ENCODE data around the gene PACS1. TPM values are rescaled to one million over a fixed set of nuclear protein-coding genes. Genes with fewer than 3 reads are reported as not detected.

PACS1 gene
- total RNA-seq, 2 experiments from 2014 or later = 179 to 183 TPM

- Mint-ChIP-seq H3K9me3 (no peaks in the 10 kb centered on the region), H3K36me3 (ENCODE audit: low read depth) (peaks cover 35% of the 10 kb centered on the region), H3K4me1 (ENCODE audit: low read depth) (peaks cover 49% of the 10 kb centered on the region), H3K4me3 (no peak overlapping the region), H3K27ac (peak overlapping the region; percentile 19), H3K27me3 (no peaks in the 10 kb centered on the region)
- ATAC-seq (ENCODE audit: poor library complexity) (no peak), DNase-seq (no peak)
- ChIA-PET POLR2A (interaction anchor here (1.1 to 1.6 kb wide), 2 partner anchors 36 to 316 kb away, joined by 3 read pairs; partner anchors contain the start of gene PELI3), CTCF (no interaction called here)
- TF ChIP-seq CTCF (IDR thresholded peaks at IDR 0.05) = no peak
- H3K36me3 ChIP-seq (ENCODE audit: insufficient read depth, low read length) = peaks cover 5% of the 10 kb centered on the region
- no peak overlapping the region for H3K27ac ChIP-seq (ENCODE audit: low read depth in 1 of 2, low read length in 2 of 2)
- H3K4me3 ChIP-seq (ENCODE audit: low read length) = no peak overlapping the region
- no peaks in the 10 kb centered on the region for H3K4me1 ChIP-seq (ENCODE audit: insufficient read depth, low read length)
- H3K27me3 ChIP-seq (ENCODE audit: control insufficient read depth in 1 of 2, insufficient read depth in 2 of 2, low read length in 2 of 2) = no peaks in the 10 kb centered on the region
- intact Hi-C loops (cut with DNase I, micrococcal nuclease) = no loop called here
- H3K9me3 ChIP-seq (ENCODE audit: control insufficient read depth in 1 of 2, insufficient read depth in 1 of 2, low read length in 2 of 2) = no peaks in the 10 kb centered on the region
Measured at GRCh38 chr11:66151273-66151672, 81.2 kb downstream of the PACS1 start.

GRCh38 chr11:66154109-66154508, 84.0 kb downstream of the PACS1 start:
- Histone ChIP-seq H3K27me3 (ENCODE audit: control insufficient read depth in 1 of 2, insufficient read depth in 2 of 2, low read length in 2 of 2) (no peaks in the 10 kb centered on the region), H3K9me3 (ENCODE audit: control insufficient read depth in 1 of 2, insufficient read depth in 1 of 2, low read length in 2 of 2) (no peaks in the 10 kb centered on the region), H3K4me1 (ENCODE audit: insufficient read depth, low read length) (peaks cover 6% of the 10 kb centered on the region), H3K36me3 (ENCODE audit: insufficient read depth, low read length) (peaks cover 8% of the 10 kb centered on the region), H3K27ac (ENCODE audit: low read depth in 1 of 2, low read length in 2 of 2) (no peak overlapping the region), H3K4me3 (ENCODE audit: low read length) (no peak overlapping the region)
- TF ChIP-seq CTCF (IDR thresholded peaks at IDR 0.05) = no peak
- ATAC-seq (ENCODE audit: poor library complexity) (no peak), DNase-seq (no peak)
- ChIA-PET POLR2A (interaction anchor here (0.8 kb wide), 1 partner anchor 38 kb away, joined by 4 read pairs; no protein-coding TSS in a partner anchor), CTCF (no interaction called here)
- Mint-ChIP-seq H3K4me3 (no peak overlapping the region), H3K36me3 (ENCODE audit: low read depth) (peaks cover 23% of the 10 kb centered on the region), H3K27me3 (no peaks in the 10 kb centered on the region), H3K9me3 (no peaks in the 10 kb centered on the region), H3K4me1 (ENCODE audit: low read depth) (peaks cover 63% of the 10 kb centered on the region), H3K27ac (peak overlapping the region; percentile 30)
- intact Hi-C loops (cut with DNase I, micrococcal nuclease) = no loop called here

- intact Hi-C loops (cut with DNase I, micrococcal nuclease) = no loop called here
- ChIA-PET CTCF (interaction anchor here (1.3 kb wide), 1 partner anchor 8 kb away, joined by 3 read pairs; no protein-coding TSS in a partner anchor), POLR2A (interaction anchor here (1.4 kb wide), 1 partner anchor 34 kb away, joined by 4 read pairs; no protein-coding TSS in a partner anchor)
Measured at GRCh38 chr11:66155387-66156073, 85.5 kb downstream of the PACS1 start.

More at GRCh38 chr11:66155387-66156073, 85.5 kb downstream of the PACS1 start:
- Histone ChIP-seq H3K4me3 (ENCODE audit: low read length) (no peak overlapping the region), H3K9me3 (ENCODE audit: control insufficient read depth in 1 of 2, insufficient read depth in 1 of 2, low read length in 2 of 2) (no peaks in the 10 kb centered on the region), H3K36me3 (ENCODE audit: insufficient read depth, low read length) (peaks cover 8% of the 10 kb centered on the region), H3K4me1 (ENCODE audit: insufficient read depth, low read length) (peaks cover 11% of the 10 kb centered on the region), H3K27me3 (ENCODE audit: control insufficient read depth in 1 of 2, insufficient read depth in 2 of 2, low read length in 2 of 2) (no peaks in the 10 kb centered on the region), H3K27ac (ENCODE audit: low read depth in 1 of 2, low read length in 2 of 2) (no peak overlapping the region)
- H3K36me3 Mint-ChIP-seq (ENCODE audit: low read depth) = peaks cover 23% of the 10 kb centered on the region
- DNase-seq (no peak), ATAC-seq (ENCODE audit: poor library complexity) (no peak)
- TF ChIP-seq CTCF (IDR thresholded peaks at IDR 0.05) = no peak
- H3K4me1 Mint-ChIP-seq (ENCODE audit: low read depth) = peaks cover 63% of the 10 kb centered on the region
- no peaks in the 10 kb centered on the region for H3K27me3 Mint-ChIP-seq
- H3K4me3 Mint-ChIP-seq = no peak overlapping the region
- H3K27ac Mint-ChIP-seq = no peak overlapping the region
- no peaks in the 10 kb centered on the region for H3K9me3 Mint-ChIP-seq

Measured in CD4-positive, alpha-beta T cell (primary cell).